HepG2 (cell line): ENCODE data around the gene TK1. TPM values are rescaled to one million over a fixed set of nuclear protein-coding genes. Genes with fewer than 3 reads are reported as not detected.

Experiments
- ATF7-NPFF ChIP-seq: sonication (generic); formaldehyde crosslinking; IDR thresholded peaks from 2 replicates; pipeline ENCODE4 v1.8.1; 2023; ENCODE audit warnings: mild to moderate bottlenecking, low read depth, missing genetic modification reagents, moderate library complexity
- FOXA3 ChIP-seq: IDR thresholded peaks from 2 replicates; pipeline ENCODE4 v1.6.1; 2016; ENCODE audit warnings: missing genetic modification reagents, missing compliant biosample characterization
- HNRNPK ChIP-seq: fragments of 200-400 bp; formaldehyde crosslinking; IDR thresholded peaks from 2 replicates; pipeline ENCODE4 v1.6.1; 2018; ENCODE audit warnings: low read length, low read depth, moderate library complexity, mild to moderate bottlenecking; ENCODE audit not compliant: poor library complexity, severe bottlenecking
- HOXD1 ChIP-seq: sonication (generic); formaldehyde crosslinking; IDR thresholded peaks from 2 replicates; pipeline ENCODE4 v1.5.0; 2020; ENCODE audit warnings: missing genetic modification reagents
- KMT2A ChIP-seq: sonication (generic); formaldehyde crosslinking; IDR thresholded peaks from 2 replicates; pipeline ENCODE4 v1.4.0; 2020; ENCODE audit warnings: missing genetic modification reagents
- NFIC ChIP-seq: IDR thresholded peaks from 2 replicates; pipeline ENCODE4 v1.6.1; 2012; ENCODE audit warnings: mild to moderate bottlenecking, low read length, inconsistent platforms
- NFYC ChIP-seq: IDR thresholded peaks from 2 replicates; pipeline ENCODE4 v1.6.1; 2016; ENCODE audit warnings: missing genetic modification reagents, missing compliant biosample characterization
- NR2C2 ChIP-seq: sonication (generic); formaldehyde crosslinking; IDR thresholded peaks from 2 replicates; pipeline ENCODE4 v1.4.0; 2020; ENCODE audit warnings: missing genetic modification reagents, mild to moderate bottlenecking, moderate library complexity, borderline replicate concordance
- POLR2AphosphoS5 ChIP-seq: IDR thresholded peaks from 2 replicates; pipeline ENCODE4 v1.6.1; 2012; ENCODE audit warnings: low read depth, low read length
- ZIK1 ChIP-seq: sonication (generic); formaldehyde crosslinking; IDR thresholded peaks from 2 replicates; pipeline ENCODE4 v1.5.0; 2020; ENCODE audit warnings: mild to moderate bottlenecking, low read depth, missing genetic modification reagents, borderline replicate concordance
- ZNF260 ChIP-seq: sonication (generic); formaldehyde crosslinking; IDR thresholded peaks from 2 replicates; pipeline ENCODE4 v1.4.0; 2020; ENCODE audit warnings: missing genetic modification reagents, low read depth, mild to moderate bottlenecking, borderline replicate concordance
- ZNF3 ChIP-seq: IDR thresholded peaks from 2 replicates; pipeline ENCODE4 v1.7.0; 2017; ENCODE audit warnings: inconsistent platforms
- ZNF781 ChIP-seq: sonication (generic); formaldehyde crosslinking; IDR thresholded peaks from 2 replicates; pipeline ENCODE4 v1.5.1; 2020; ENCODE audit warnings: borderline replicate concordance, mild to moderate bottlenecking, missing genetic modification reagents; ENCODE audit errors: not compliant biosample characterization
- polyA plus RNA-seq, 8 experiments: library from polyadenylated mRNA; depleted of rRNA in 3 of 8; stranded (reverse) in 7 of 8; unstranded in 1 of 8; fragments of >200 nt; fragmentation: Illumina TruSeq in 4 of 8; extraction: Trizol in 4 of 8; gene quantifications; 2 replicates each; pipeline versions ENCODE4 v1.2.1 to v1.2.3, GENCODE V29; 2011 to 2016; ENCODE audit warnings: low read depth in 4 of 8, missing spikeins in 1 of 8, mixed read lengths in 1 of 8; ENCODE audit not compliant: insufficient read depth in 1 of 8
- total RNA-seq, 5 experiments: library from RNA; depleted of rRNA; stranded (reverse); fragments of >200 nt; fragmentation: Illumina TruSeq; extraction: Trizol; gene quantifications; 2 replicates each; pipeline ENCODE4 v1.2.3, GENCODE V29; 2016; ENCODE audit warnings: low read depth in 1 of 5
- TF ChIP-seq, protein P1 (sequence below): sonication (generic); formaldehyde crosslinking; IDR thresholded peaks from 2 replicates; pipeline ENCODE4 v1.8.0; 2022; ENCODE audit warnings: mild to moderate bottlenecking, missing genetic modification reagents; ENCODE audit not compliant: insufficient replicate concordance
- TF ChIP-seq, protein P2 (sequence below), 2 experiments: IDR thresholded peaks; 2 replicates each; pipeline ENCODE4 v1.6.1; 2011 to 2012; ENCODE audit warnings: low read length in 2 of 2, borderline replicate concordance in 1 of 2, low read depth in 1 of 2, mild to moderate bottlenecking in 1 of 2, moderate library complexity in 1 of 2

Gene TK1
- total and polyA plus RNA-seq, 2 of the 13 experiments (the other 11 are each of a cell fraction or from before 2014, with no cell fraction given): 45.0 to 96.0 TPM

DNA sequence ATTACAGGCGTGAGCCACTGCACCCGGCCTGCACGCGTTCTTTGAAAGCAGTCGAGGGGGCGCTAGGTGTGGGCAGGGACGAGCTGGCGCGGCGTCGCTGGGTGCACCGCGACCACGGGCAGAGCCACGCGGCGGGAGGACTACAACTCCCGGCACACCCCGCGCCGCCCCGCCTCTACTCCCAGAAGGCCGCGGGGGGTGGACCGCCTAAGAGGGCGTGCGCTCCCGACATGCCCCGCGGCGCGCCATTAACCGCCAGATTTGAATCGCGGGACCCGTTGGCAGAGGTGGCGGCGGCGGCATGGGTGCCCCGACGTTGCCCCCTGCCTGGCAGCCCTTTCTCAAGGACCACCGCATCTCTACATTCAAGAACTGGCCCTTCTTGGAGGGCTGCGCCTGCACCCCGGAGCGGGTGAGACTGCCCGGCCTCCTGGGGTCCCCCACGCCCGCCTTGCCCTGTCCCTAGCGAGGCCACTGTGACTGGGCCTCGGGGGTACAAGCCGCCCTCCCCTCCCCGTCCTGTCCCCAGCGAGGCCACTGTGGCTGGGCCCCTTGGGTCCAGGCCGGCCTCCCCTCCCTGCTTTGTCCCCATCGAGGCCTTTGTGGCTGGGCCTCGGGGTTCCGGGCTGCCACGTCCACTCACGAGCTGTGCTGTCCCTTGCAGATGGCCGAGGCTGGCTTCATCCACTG lies 27.3 kb upstream of the TK1 start, which contains the start of gene BIRC5 (continued):
- no peak for TF ChIP-seq ZNF260 (CRISPR knock-in tag)
- TF ChIP-seq NFIC: no peak
- TF ChIP-seq, protein P1, sequence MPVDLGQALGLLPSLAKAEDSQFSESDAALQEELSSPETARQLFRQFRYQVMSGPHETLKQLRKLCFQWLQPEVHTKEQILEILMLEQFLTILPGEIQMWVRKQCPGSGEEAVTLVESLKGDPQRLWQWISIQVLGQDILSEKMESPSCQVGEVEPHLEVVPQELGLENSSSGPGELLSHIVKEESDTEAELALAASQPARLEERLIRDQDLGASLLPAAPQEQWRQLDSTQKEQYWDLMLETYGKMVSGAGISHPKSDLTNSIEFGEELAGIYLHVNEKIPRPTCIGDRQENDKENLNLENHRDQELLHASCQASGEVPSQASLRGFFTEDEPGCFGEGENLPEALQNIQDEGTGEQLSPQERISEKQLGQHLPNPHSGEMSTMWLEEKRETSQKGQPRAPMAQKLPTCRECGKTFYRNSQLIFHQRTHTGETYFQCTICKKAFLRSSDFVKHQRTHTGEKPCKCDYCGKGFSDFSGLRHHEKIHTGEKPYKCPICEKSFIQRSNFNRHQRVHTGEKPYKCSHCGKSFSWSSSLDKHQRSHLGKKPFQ (CRISPR knock-in tag): no peak
- peak; percentile 60; the same call in 1 of the 2 replicates for TF ChIP-seq NFYC (CRISPR knock-in tag)
- peak; percentile 87; the same call in 1 of the 2 replicates for TF ChIP-seq ZIK1 (CRISPR knock-in tag)
- peak; percentile 78 for TF ChIP-seq HNRNPK
- TF ChIP-seq ZNF3 (CRISPR knock-in tag): no peak
- peak; percentile 99 for TF ChIP-seq ATF7-NPFF (CRISPR knock-in tag)
- TF ChIP-seq, protein P2, sequence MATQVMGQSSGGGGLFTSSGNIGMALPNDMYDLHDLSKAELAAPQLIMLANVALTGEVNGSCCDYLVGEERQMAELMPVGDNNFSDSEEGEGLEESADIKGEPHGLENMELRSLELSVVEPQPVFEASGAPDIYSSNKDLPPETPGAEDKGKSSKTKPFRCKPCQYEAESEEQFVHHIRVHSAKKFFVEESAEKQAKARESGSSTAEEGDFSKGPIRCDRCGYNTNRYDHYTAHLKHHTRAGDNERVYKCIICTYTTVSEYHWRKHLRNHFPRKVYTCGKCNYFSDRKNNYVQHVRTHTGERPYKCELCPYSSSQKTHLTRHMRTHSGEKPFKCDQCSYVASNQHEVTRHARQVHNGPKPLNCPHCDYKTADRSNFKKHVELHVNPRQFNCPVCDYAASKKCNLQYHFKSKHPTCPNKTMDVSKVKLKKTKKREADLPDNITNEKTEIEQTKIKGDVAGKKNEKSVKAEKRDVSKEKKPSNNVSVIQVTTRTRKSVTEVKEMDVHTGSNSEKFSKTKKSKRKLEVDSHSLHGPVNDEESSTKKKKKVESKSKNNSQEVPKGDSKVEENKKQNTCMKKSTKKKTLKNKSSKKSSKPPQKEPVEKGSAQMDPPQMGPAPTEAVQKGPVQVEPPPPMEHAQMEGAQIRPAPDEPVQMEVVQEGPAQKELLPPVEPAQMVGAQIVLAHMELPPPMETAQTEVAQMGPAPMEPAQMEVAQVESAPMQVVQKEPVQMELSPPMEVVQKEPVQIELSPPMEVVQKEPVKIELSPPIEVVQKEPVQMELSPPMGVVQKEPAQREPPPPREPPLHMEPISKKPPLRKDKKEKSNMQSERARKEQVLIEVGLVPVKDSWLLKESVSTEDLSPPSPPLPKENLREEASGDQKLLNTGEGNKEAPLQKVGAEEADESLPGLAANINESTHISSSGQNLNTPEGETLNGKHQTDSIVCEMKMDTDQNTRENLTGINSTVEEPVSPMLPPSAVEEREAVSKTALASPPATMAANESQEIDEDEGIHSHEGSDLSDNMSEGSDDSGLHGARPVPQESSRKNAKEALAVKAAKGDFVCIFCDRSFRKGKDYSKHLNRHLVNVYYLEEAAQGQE (IDR thresholded peaks at IDR 0.05; ENCODE audit: borderline replicate concordance in 1 of 2, low read depth in 1 of 2, low read length in 2 of 2): no peak
- TF ChIP-seq HOXD1 (CRISPR knock-in tag): peak; percentile 90
- TF ChIP-seq NR2C2 (CRISPR knock-in tag): peak; percentile 88
- peak; percentile 80 for TF ChIP-seq ZNF781 (CRISPR knock-in tag)
- TF ChIP-seq POLR2AphosphoS5: peak; percentile 67; the same call in 1 of the 2 replicates
- peak; percentile 94 for TF ChIP-seq KMT2A (CRISPR knock-in tag)
- TF ChIP-seq FOXA3: peak; percentile 68
